Panc1 (cell line): ENCODE data around the gene USP10. TPM values are rescaled to one million over a fixed set of nuclear protein-coding genes. Genes with fewer than 3 reads are reported as not detected.

ENCODE experiments used
- ATAC-seq: fragments of 200-7000 bp; cut with Tn5 transposase; 2 replicates; pipeline ENCODE4 v1.9.1; 2020; ENCODE audit warnings: mild to moderate bottlenecking, moderate library complexity
- BruUV-seq: library from RNA; stranded (reverse); fragments of 400-500 nt; replicated peaks from 2 replicates; lab custom pipeline; 2021; lab: Mats Ljungman, UMichigan
- CTCF ChIA-PET: fragments of 300-600 bp; sonication (Branson Sonifier 250); formaldehyde crosslinking; loops from one replicate; lab custom pipeline; 2022; ENCODE audit warnings: antibody characterized with exemption; lab: Charles Lee
- POLR2A ChIA-PET: fragments of 300-600 bp; sonication (Branson Sonifier 250); formaldehyde crosslinking; loops from one replicate; lab custom pipeline; 2022; ENCODE audit warnings: antibody characterized with exemption; lab: Charles Lee
- DNase-seq: peaks from one replicate; pipeline ENCODE4 v3.0.0-alpha.2; 2010; ENCODE audit warnings: low read depth, low spot score
- H3K27ac ChIP-seq: 2 replicates; pipeline ENCODE4 v1.5.1; 2011; ENCODE audit warnings: mild to moderate bottlenecking, low read length, inconsistent platforms
- H3K27me3 ChIP-seq: fragments of 200-500 bp; sonication (Bioruptor generic); 2 replicates; pipeline ENCODE4 v1.6.0; 2014; ENCODE audit warnings: low read length, inconsistent platforms; ENCODE audit not compliant: control insufficient read depth, insufficient read depth
- H3K36me3 ChIP-seq: fragments of 200-500 bp; sonication (Bioruptor generic); 2 replicates; pipeline ENCODE4 v1.5.1; 2014; ENCODE audit warnings: inconsistent platforms, mild to moderate bottlenecking, low read length, moderate library complexity; ENCODE audit not compliant: control insufficient read depth, insufficient read depth
- H3K4me1 ChIP-seq: 2 replicates; pipeline ENCODE4 v1.5.1; 2011; ENCODE audit warnings: inconsistent platforms, mild to moderate bottlenecking, low read length, moderate library complexity; ENCODE audit not compliant: control insufficient read depth, insufficient read depth
- H3K4me3 ChIP-seq, 2 experiments: 2 replicates each; pipeline ENCODE4 v1.5.1; 2011 to 2012; ENCODE audit warnings: low read depth in 2 of 2, low read length in 2 of 2, mild to moderate bottlenecking in 2 of 2, inconsistent platforms in 1 of 2, moderate library complexity in 1 of 2
- H3K9me3 ChIP-seq: fragments of 200-500 bp; sonication (Bioruptor generic); 2 replicates; pipeline ENCODE4 v1.5.1; 2014; ENCODE audit warnings: low read depth, mild to moderate bottlenecking, inconsistent platforms, low read length, moderate library complexity; ENCODE audit not compliant: control insufficient read depth, insufficient read depth
- CTCF ChIP-seq: fragments of 450-650 bp; IDR thresholded peaks from 2 replicates; pipeline ENCODE4 v1.5.1; 2017; ENCODE audit warnings: mild to moderate bottlenecking
- POLR2AphosphoS5 ChIP-seq: IDR thresholded peaks from 2 replicates; pipeline ENCODE4 v1.6.1; 2012; ENCODE audit warnings: mild to moderate bottlenecking, low read depth, low read length, moderate library complexity
- REST ChIP-seq, 2 experiments: IDR thresholded peaks; 2 replicates each; pipeline ENCODE4 v1.6.1; 2011 to 2012; ENCODE audit warnings: low read depth in 2 of 2, control low read depth in 1 of 2, low read length in 1 of 2, mild to moderate bottlenecking in 1 of 2, moderate library complexity in 1 of 2; ENCODE audit not compliant: insufficient read depth in 1 of 2
- SIN3A ChIP-seq: IDR thresholded peaks from 2 replicates; pipeline ENCODE4 v1.6.1; 2012; ENCODE audit warnings: low read depth, mild to moderate bottlenecking, low read length, moderate library complexity, borderline replicate concordance; ENCODE audit not compliant: insufficient read depth
- TCF7L2 ChIP-seq: IDR thresholded peaks from 2 replicates; pipeline ENCODE4 v1.6.1; 2011; ENCODE audit warnings: mild to moderate bottlenecking, low read depth, low read length, inconsistent platforms
- in situ Hi-C: cut with HindIII; loops from 2 replicates; pipeline ENCODE4 v1.10.0; 2016; ENCODE audit warnings: low sequenced_read_pairs, low pct_unique_long_range_greater_than_20kb
- intact Hi-C: fragments of 100-400 bp; cut with micrococcal nuclease; formaldehyde crosslinking; loops from one replicate; pipeline ENCODE4 v1.10.0; 2022; ENCODE audit not compliant: unreplicated experiment
- total RNA-seq: library from RNA; stranded (reverse); gene quantifications from one replicate; pipeline ENCODE4 v1.2.1, GENCODE V29; 2021; ENCODE audit not compliant: unreplicated experiment

USP10 gene
- total RNA-seq, 1 experiment from 2014 or later, result 77.4 TPM

GRCh38 chr16:84677017-84677803, 22.6 kb upstream of the USP10 start:
- BruUV-seq, result no TSS peak
- H3K27ac ChIP-seq, result no peak overlapping the region
- H3K36me3 ChIP-seq, result no peaks in the 10 kb centered on the region
- in situ Hi-C loops (no loop called here), intact Hi-C loops (no loop called here)
- no peak for ATAC-seq
- ChIA-PET POLR2A (no interaction called here), CTCF (interaction anchor here (0.6 kb wide), 1 partner anchor 125 kb away, joined by 9 read pairs; no protein-coding TSS in a partner anchor)
- no peaks in the 10 kb centered on the region for H3K9me3 ChIP-seq
- no peak overlapping the region for H3K4me3 ChIP-seq
- no peaks in the 10 kb centered on the region for H3K4me1 ChIP-seq
- no peak for DNase-seq
- TF ChIP-seq TCF7L2, result no peak
- no peak for TF ChIP-seq POLR2AphosphoS5
- no peak for TF ChIP-seq SIN3A
- TF ChIP-seq CTCF, result no peak
- TF ChIP-seq REST (IDR thresholded peaks at IDR 0.05; ENCODE audit: insufficient read depth in 1 of 2, low read depth in 2 of 2, low read length in 1 of 2), result no peak
- H3K27me3 ChIP-seq, result no peaks in the 10 kb centered on the region

GRCh38 chr16:84677849-84678248, 22.0 kb upstream of the USP10 start:
- intact Hi-C loops (no loop called here), in situ Hi-C loops (no loop called here)
- H3K27me3 ChIP-seq, result no peaks in the 10 kb centered on the region
- H3K4me1 ChIP-seq, result no peaks in the 10 kb centered on the region
- BruUV-seq, result no TSS peak
- H3K27ac ChIP-seq, result no peak overlapping the region
- ChIA-PET CTCF (no interaction called here), POLR2A (no interaction called here)
- no peaks in the 10 kb centered on the region for H3K36me3 ChIP-seq
- TF ChIP-seq REST (IDR thresholded peaks at IDR 0.05; ENCODE audit: insufficient read depth in 1 of 2, low read depth in 2 of 2, low read length in 1 of 2), result no peak
- TF ChIP-seq TCF7L2, result no peak
- TF ChIP-seq SIN3A, result no peak
- TF ChIP-seq CTCF, result no peak
- no peak for TF ChIP-seq POLR2AphosphoS5
- no peaks in the 10 kb centered on the region for H3K9me3 ChIP-seq
- no peak overlapping the region for H3K4me3 ChIP-seq
- DNase-seq (no peak), ATAC-seq (no peak)
